Astrocyte (in vitro differentiated cells and primary cell): Measurements from ENCODE around the gene SEMA3B.

Experiments
- CTCF ChIP-seq: IDR thresholded peaks from 2 replicates; pipeline ENCODE4 v1.5.1; 2011; ENCODE audit warnings: low read depth, mild to moderate bottlenecking, inconsistent platforms, low read length, moderate library complexity; ENCODE audit not compliant: insufficient read depth
- EZH2 ChIP-seq: IDR thresholded peaks from 2 replicates; pipeline ENCODE4 v1.6.1; 2012; ENCODE audit warnings: mild to moderate bottlenecking, low read length, inconsistent platforms; ENCODE audit not compliant: insufficient read depth

GRCh38 chr3:50259432-50260026 is 9.4 kb upstream of the SEMA3B start:
- TF ChIP-seq EZH2: no peak
- no peak for TF ChIP-seq CTCF
